Lower lobe of right lung (tissue), 2 donors: ENCODE results near the gene RGS7. TPM values are rescaled to one million over a fixed set of nuclear protein-coding genes. Genes with fewer than 3 reads are reported as not detected.

Experiments
- ATAC-seq, 2 donors: fragments of 200-7000 bp; cut with Tn5 transposase; one replicate each; pipeline ENCODE4 v1.9.1; 2020 to 2022; ENCODE audit warnings: mild to moderate bottlenecking in 2 of 2, moderate library complexity in 2 of 2
- DNase-seq: peaks from one replicate; pipeline ENCODE4 v3.0.0-alpha.2; 2020
- H3K27ac ChIP-seq: fragments of 200-600 bp; one replicate; pipeline ENCODE4 v1.8.0; 2022
- H3K27me3 ChIP-seq: fragments of 200-600 bp; one replicate; pipeline ENCODE4 v1.8.0; 2022; ENCODE audit warnings: low read depth
- H3K36me3 ChIP-seq: fragments of 200-600 bp; one replicate; pipeline ENCODE4 v1.8.0; 2022; ENCODE audit warnings: mild to moderate bottlenecking
- H3K4me1 ChIP-seq: fragments of 200-600 bp; one replicate; pipeline ENCODE4 v1.8.0; 2022
- H3K4me3 ChIP-seq: fragments of 200-600 bp; one replicate; pipeline ENCODE4 v1.8.0; 2022; ENCODE audit warnings: mild to moderate bottlenecking
- H3K9me3 ChIP-seq: fragments of 200-600 bp; one replicate; pipeline ENCODE4 v1.8.0; 2022
- CTCF ChIP-seq: fragments of 200-600 bp; IDR thresholded peaks from one replicate; pipeline ENCODE4 v1.8.0; 2022; ENCODE audit warnings: antibody characterized with exemption, mild to moderate bottlenecking
- intact Hi-C: fragments of 100-400 bp; cut with DNase I; formaldehyde crosslinking; loops from one replicate; pipeline ENCODE4 v1.11.0; 2022
- total RNA-seq: library from RNA; stranded (reverse); fragmentation: NEBNext Ultra II Directional; extraction: Animal tissue kit (Norgen Biotek cat#: 25700); gene quantifications from one replicate; pipeline ENCODE4 v1.2.1, GENCODE V29; 2021
- donor health status: DM: no; HTN: yes; CAD: no; lungs with severe emphysema.

Gene RGS7
- total RNA-seq, 1 donor from 2014 or later = 0.21 TPM

- no peak for TF ChIP-seq CTCF
- Histone ChIP-seq H3K27ac (no peak overlapping the region), H3K4me3 (no peak overlapping the region), H3K9me3 (no peaks in the 10 kb centered on the region), H3K4me1 (no peaks in the 10 kb centered on the region), H3K36me3 (no peaks in the 10 kb centered on the region), H3K27me3 (no peaks in the 10 kb centered on the region)
- no peak for DNase-seq
- intact Hi-C loops = no loop called here
- ATAC-seq = no peak
These were observed 25.5 kb downstream of the RGS7 start for GRCh38 chr1:241331328-241332036.

- Histone ChIP-seq H3K27ac (no peak overlapping the region), H3K9me3 (no peaks in the 10 kb centered on the region), H3K27me3 (no peaks in the 10 kb centered on the region), H3K4me1 (no peaks in the 10 kb centered on the region), H3K36me3 (no peaks in the 10 kb centered on the region), H3K4me3 (no peak overlapping the region)
- no peak for ATAC-seq
- no peak for DNase-seq
- TF ChIP-seq CTCF = no peak
- intact Hi-C loops = no loop called here
These were observed 26.2 kb downstream of the RGS7 start for GRCh38 chr1:241330619-241331327.

- no peaks in the 10 kb centered on the region for H3K4me1 ChIP-seq
- no peaks in the 10 kb centered on the region for H3K36me3 ChIP-seq
- no peak for DNase-seq
- H3K27ac ChIP-seq = no peak overlapping the region
- no peak overlapping the region for H3K4me3 ChIP-seq
- TF ChIP-seq CTCF = no peak
- H3K27me3 ChIP-seq = no peaks in the 10 kb centered on the region
- no peak for ATAC-seq
- intact Hi-C loops = no loop called here
- H3K9me3 ChIP-seq = no peaks in the 10 kb centered on the region
These were observed 31.5 kb downstream of the RGS7 start for GRCh38 chr1:241325456-241325855.

GRCh38 chr1:241323514-241324195, 33.4 kb downstream of the RGS7 start:
- DNase-seq (no peak), ATAC-seq (no peak)
- intact Hi-C loops = no loop called here
- H3K4me1 ChIP-seq = no peaks in the 10 kb centered on the region
- H3K27ac ChIP-seq = no peak overlapping the region
- H3K9me3 ChIP-seq = no peaks in the 10 kb centered on the region
- no peaks in the 10 kb centered on the region for H3K36me3 ChIP-seq
- H3K4me3 ChIP-seq = no peak overlapping the region
- H3K27me3 ChIP-seq = no peaks in the 10 kb centered on the region
- no peak for TF ChIP-seq CTCF

GRCh38 chr1:241317676-241318075, 39.3 kb downstream of the RGS7 start:
- Histone ChIP-seq H3K36me3 (no peaks in the 10 kb centered on the region), H3K4me1 (no peaks in the 10 kb centered on the region), H3K4me3 (no peak overlapping the region), H3K27me3 (no peaks in the 10 kb centered on the region), H3K9me3 (no peaks in the 10 kb centered on the region), H3K27ac (no peak overlapping the region)
- ATAC-seq = no peak
- intact Hi-C loops = no loop called here
- no peak for TF ChIP-seq CTCF
- no peak for DNase-seq
